Dermis blood vessel endothelial cell (primary cell): Measurements from ENCODE around the gene SCAMP3. TPM values are rescaled to one million over a fixed set of nuclear protein-coding genes. Genes with fewer than 3 reads are reported as not detected.

Source experiments
- total RNA-seq: library from RNA; depleted of rRNA; stranded (reverse); fragments of >200 nt; gene quantifications from 2 replicates; pipeline ENCODE4 v1.2.3, GENCODE V29; 2014

Gene SCAMP3
- total RNA-seq, 1 donor from 2014 or later: 38.3 TPM

Other genes with a start within 250 kb of the SCAMP3 start
- gene DCST2, start 228.6 kb downstream of the SCAMP3 start, total RNA-seq: 0.17 and 0.70 TPM in 2 replicates
- not detected in 2 replicates for gene DCST1, start 228.5 kb downstream of the SCAMP3 start, total RNA-seq
- gene ADAM15, start 211.0 kb downstream of the SCAMP3 start, total RNA-seq: 289 and 307 TPM in 2 replicates
- gene EFNA4, start 198.6 kb downstream of the SCAMP3 start, total RNA-seq: 9.5 and 15.7 TPM in 2 replicates
- 1.9 and 2.2 TPM in 2 replicates for gene EFNA3, start 183.5 kb downstream of the SCAMP3 start, total RNA-seq
- 119 and 138 TPM in 2 replicates for gene EFNA1, start 134.5 kb downstream of the SCAMP3 start, total RNA-seq
- gene SLC50A1, start 126.5 kb downstream of the SCAMP3 start, total RNA-seq: 26.2 and 27.1 TPM in 2 replicates
- gene DPM3, start 121.8 kb downstream of the SCAMP3 start, total RNA-seq: 16.1 and 41.4 TPM in 2 replicates
- 64.4 and 128 TPM in 2 replicates for gene KRTCAP2, start 89.1 kb downstream of the SCAMP3 start, total RNA-seq
- 4.1 and 4.7 TPM in 2 replicates for gene TRIM46, start 88.5 kb downstream of the SCAMP3 start, total RNA-seq
- gene THBS3, start 54.5 kb downstream of the SCAMP3 start, total RNA-seq: 15.9 and 16.2 TPM in 2 replicates
- gene MTX1, start 53.7 kb downstream of the SCAMP3 start, total RNA-seq: 49.3 and 50.2 TPM in 2 replicates
- 6.5 and 12.3 TPM in 2 replicates for gene ENTREP3, start 6.9 kb downstream of the SCAMP3 start, total RNA-seq
- 24.5 and 35.9 TPM in 2 replicates for gene CLK2, start 11.1 kb upstream of the SCAMP3 start, total RNA-seq
- gene HCN3, start 15.1 kb upstream of the SCAMP3 start, total RNA-seq: 0.84 and 0.85 TPM in 2 replicates
- 0.05 TPM in 1 of 2 replicates, not detected in the other for gene PKLR, start 39.1 kb upstream of the SCAMP3 start, total RNA-seq
- gene FDPS, start 46.5 kb upstream of the SCAMP3 start, total RNA-seq: 452 and 512 TPM in 2 replicates
- 13.8 and 22.2 TPM in 2 replicates for gene RUSC1, start 58.5 kb upstream of the SCAMP3 start, total RNA-seq